ENCODE results near the gene PSD4. TPM values are rescaled to one million over a fixed set of nuclear protein-coding genes. Genes with fewer than 3 reads are reported as not detected.

The PSD4 gene
- total RNA-seq, 3 donors from 2014 or later = 40.8 to 91.3 (median 64.4) TPM

DNA sequence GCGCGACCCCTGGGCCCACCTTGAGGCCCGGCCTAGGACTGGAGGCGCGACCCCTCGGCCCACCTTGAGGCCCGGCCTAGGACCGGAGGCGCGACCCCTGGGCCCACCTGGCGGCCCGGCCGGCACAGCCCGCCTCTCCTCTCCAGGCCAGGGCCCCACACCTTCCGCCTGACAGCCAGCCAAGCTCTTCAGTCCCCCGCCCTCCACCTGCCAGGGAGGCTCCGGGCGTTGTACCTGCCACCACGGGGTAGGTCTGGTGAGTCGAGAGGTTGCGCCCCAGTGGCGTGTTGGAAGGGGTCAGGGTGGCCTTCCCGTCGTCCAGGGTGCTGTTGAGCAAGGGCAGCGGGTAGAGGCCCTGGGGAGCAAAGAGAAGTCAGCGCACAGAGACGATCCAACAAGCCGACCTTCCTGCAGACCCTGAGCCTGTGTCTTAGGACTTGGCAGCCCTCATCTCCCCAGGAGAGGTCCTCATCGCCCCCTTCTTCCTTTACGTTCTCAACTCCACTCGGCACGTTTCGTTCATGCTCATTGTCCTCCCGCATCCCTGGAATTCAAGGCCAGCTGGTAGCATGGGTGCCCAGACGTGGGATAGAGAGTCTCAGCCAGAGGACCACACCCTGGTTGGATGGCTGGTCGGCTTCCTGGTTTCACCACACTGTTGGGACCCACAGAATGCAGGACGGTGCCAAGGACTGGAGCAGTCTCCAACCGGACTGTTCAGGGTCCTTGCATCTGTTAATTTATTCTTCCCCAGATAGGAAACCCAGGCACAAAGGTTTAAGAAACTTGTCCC is 62.8 kb downstream of the PSD4 start:
- Histone ChIP-seq H3K36me3 (ENCODE audit: low read depth) (no peaks in the 10 kb centered on the region), H3K4me3 (no peak overlapping the region), H3K4me1 (ENCODE audit: low read depth) (no peaks in the 10 kb centered on the region), H3K9me3 (no peaks in the 10 kb centered on the region)
- intact Hi-C loops (cut with DNase I, micrococcal nuclease) = no loop called here
- no peak for DNase-seq
- peak; percentile 48 for ATAC-seq
- TF ChIP-seq, protein P1, sequence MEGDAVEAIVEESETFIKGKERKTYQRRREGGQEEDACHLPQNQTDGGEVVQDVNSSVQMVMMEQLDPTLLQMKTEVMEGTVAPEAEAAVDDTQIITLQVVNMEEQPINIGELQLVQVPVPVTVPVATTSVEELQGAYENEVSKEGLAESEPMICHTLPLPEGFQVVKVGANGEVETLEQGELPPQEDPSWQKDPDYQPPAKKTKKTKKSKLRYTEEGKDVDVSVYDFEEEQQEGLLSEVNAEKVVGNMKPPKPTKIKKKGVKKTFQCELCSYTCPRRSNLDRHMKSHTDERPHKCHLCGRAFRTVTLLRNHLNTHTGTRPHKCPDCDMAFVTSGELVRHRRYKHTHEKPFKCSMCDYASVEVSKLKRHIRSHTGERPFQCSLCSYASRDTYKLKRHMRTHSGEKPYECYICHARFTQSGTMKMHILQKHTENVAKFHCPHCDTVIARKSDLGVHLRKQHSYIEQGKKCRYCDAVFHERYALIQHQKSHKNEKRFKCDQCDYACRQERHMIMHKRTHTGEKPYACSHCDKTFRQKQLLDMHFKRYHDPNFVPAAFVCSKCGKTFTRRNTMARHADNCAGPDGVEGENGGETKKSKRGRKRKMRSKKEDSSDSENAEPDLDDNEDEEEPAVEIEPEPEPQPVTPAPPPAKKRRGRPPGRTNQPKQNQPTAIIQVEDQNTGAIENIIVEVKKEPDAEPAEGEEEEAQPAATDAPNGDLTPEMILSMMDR (IDR thresholded peaks at IDR 0.05) = no peak

DNA sequence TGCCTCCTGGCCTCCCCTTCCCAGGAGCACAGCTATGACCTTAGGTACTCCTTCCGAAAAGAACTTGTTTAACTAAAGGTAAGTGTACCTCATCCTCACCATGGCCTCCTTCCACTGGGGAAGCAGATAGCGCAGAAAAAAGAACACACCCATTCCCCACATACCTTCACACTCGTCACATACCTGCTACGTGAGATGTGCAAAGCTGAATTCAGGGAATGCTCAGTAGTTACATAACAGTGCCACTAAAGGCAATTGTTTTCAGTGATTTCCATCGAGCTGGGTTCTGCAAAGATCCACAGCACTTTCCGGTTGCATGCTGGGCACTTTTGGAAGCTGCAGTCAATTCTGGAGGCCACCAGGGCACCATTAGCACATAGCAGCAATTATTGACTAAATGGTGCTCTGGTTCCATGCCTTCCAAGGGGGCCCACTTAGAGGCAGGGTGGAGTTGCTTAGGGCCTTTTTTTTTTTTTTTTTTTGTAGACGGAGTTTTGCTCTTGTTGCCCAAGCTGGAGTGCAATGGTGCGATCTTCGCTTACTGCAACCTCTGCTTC is 63.9 kb downstream of the PSD4 start:
- Histone ChIP-seq H3K4me1 (ENCODE audit: low read depth) (no peaks in the 10 kb centered on the region), H3K36me3 (ENCODE audit: low read depth) (no peaks in the 10 kb centered on the region), H3K4me3 (no peak overlapping the region), H3K9me3 (no peaks in the 10 kb centered on the region)
- ATAC-seq = no peak
- intact Hi-C loops (cut with DNase I, micrococcal nuclease) = no loop called here
- TF ChIP-seq, protein P1 (IDR thresholded peaks at IDR 0.05) = no peak
- no peak for DNase-seq

DNA sequence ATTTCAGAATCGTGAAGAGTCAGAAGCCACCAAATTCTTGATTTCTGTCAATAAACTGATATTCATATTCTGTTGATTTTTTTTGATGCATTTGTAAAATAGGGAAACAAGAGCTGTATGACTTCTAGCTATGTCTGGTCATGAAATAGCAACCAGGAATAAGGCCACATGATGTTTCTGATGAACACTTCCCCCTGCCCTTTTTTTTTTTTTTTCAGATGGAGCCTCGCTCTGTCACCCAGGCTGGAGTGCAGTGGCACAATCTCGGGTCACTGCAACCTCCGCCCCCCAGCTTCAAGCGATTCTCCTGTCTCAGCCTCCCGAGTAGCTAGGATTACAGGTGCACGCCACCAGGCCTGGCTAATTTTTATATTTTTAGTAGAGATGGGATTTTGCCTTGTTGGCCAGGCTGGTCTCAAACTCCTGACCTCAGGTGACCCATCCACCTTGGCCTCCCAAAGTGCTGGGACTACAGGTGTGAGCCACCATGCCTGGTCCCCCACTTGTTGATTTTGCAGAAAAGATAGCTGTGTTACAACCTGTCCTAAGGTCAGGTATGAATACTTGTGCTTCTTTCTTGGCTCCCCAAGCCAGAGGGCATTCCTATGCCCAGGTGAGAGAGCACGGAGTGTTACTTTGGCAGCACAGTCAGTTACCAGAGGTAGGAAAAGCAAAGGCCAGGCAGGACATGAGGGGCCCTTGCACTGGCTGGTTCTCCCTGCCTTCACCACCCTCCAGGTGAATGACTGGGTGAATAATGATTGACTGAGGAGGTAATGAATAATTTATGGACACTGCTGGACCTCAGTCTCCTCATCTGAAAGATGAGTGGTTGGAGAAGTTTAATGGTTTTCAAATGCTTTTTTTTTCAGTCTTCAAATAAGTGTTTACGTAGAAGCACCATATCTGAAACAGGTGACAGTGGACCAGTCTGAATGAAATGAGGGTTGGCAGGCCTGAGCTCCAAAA is 65.4 kb downstream of the PSD4 start:
- intact Hi-C loops (cut with DNase I, micrococcal nuclease) = no loop called here
- TF ChIP-seq, protein P1 (IDR thresholded peaks at IDR 0.05) = no peak
- Histone ChIP-seq H3K9me3 (no peaks in the 10 kb centered on the region), H3K4me1 (ENCODE audit: low read depth) (no peaks in the 10 kb centered on the region), H3K4me3 (no peak overlapping the region), H3K36me3 (ENCODE audit: low read depth) (no peaks in the 10 kb centered on the region)
- no peak for DNase-seq
- ATAC-seq = no peak

DNA sequence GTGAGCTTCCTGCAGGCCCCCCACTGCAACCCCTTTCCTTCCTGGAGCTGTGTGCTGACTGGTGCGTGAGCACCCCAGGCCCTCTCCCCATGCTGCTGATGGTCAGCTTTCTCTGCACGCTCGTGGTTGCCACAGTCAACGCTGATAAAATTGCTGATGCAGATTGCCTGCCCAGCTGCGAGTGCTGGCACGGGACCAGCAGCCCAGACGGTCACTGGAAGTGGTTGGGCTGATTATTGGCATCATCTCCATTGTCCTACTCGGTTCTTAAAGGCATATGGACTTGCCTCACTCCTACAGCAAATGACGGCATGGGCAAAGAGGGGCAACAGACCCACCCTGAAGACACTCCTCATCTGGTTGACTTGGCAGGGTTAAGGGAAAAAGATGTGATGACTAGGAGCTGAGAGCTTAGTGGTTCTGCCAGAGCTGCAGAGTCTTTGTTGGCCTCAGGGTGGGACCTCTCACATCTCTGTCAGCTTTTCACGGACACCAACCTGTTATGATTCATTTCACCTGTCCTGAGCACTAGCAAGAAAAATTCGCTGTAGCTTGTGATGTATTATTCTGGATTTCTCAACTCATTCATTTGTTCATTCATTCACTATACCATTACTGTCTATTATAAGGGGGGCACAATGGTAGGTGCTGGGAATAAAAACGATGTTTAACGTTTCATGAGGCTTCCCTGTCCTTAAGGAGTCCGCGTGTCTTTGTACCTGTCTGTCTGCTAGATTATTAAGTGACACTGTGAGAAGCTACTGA is 66.6 kb downstream of the PSD4 start:
- Histone ChIP-seq H3K9me3 (no peaks in the 10 kb centered on the region), H3K4me3 (no peak overlapping the region), H3K36me3 (ENCODE audit: low read depth) (no peaks in the 10 kb centered on the region), H3K4me1 (ENCODE audit: low read depth) (no peaks in the 10 kb centered on the region)
- ATAC-seq (peak; percentile 16), DNase-seq (peak; percentile 73 to 86 (median 74))
- intact Hi-C loops (cut with DNase I, micrococcal nuclease) = loop anchor here in 1 of 2 donors (5.0 to 10.0 kb wide), 2 partner anchors 38 to 134 kb away; no protein-coding TSS in a partner anchor
- TF ChIP-seq, protein P1 (IDR thresholded peaks at IDR 0.05) = no peak
